HUES64 (cell line): ENCODE data around the gene CMIP.

ENCODE experiments used
- H3K27ac ChIP-seq: 2 replicates; pipeline ENCODE4 v1.7.0; 2013; ENCODE audit warnings: low read depth, low read length, inconsistent platforms
- H3K27me3 ChIP-seq: 2 replicates; pipeline ENCODE4 v1.6.1; 2013; ENCODE audit warnings: mild to moderate bottlenecking, low read length; ENCODE audit not compliant: insufficient read depth
- H3K36me3 ChIP-seq: 2 replicates; pipeline ENCODE4 v1.6.1; 2013; ENCODE audit warnings: mild to moderate bottlenecking, low read length; ENCODE audit not compliant: insufficient read depth
- H3K4me1 ChIP-seq: 2 replicates; pipeline ENCODE4 v1.6.1; 2013; ENCODE audit warnings: mild to moderate bottlenecking, low read length, moderate library complexity; ENCODE audit not compliant: insufficient read depth
- H3K4me3 ChIP-seq: 2 replicates; pipeline ENCODE4 v1.5.1; 2013; ENCODE audit warnings: mild to moderate bottlenecking, low read length, moderate library complexity
- H3K9ac ChIP-seq: 2 replicates; pipeline ENCODE4 v1.6.1; 2013; ENCODE audit warnings: mild to moderate bottlenecking, low read depth, low read length
- H3K9me3 ChIP-seq: 2 replicates; pipeline ENCODE4 v1.6.1; 2013; ENCODE audit warnings: low read depth, low read length; ENCODE audit not compliant: insufficient read depth
- WGBS: fragments of 150-250, 120-280 bp; methylation state at CpG from one replicate; pipeline ENCODE4 v1.1.7; 2013; ENCODE audit warnings: missing lambda C conversion rate; 5-methylcytosine and 5-hydroxymethylcytosine counted together

CMIP gene

GRCh38 chr16:81695321-81696165 lies 250.9 kb downstream of the CMIP start:
- Histone ChIP-seq H3K27ac (no peak overlapping the region), H3K36me3 (peaks cover 46% of the 10 kb centered on the region), H3K9ac (no peak overlapping the region), H3K27me3 (no peaks in the 10 kb centered on the region), H3K4me1 (0 out of 2 replicates have a peak, but pooled peaks cover 4% of the 10 kb centered on the region), H3K9me3 (no peaks in the 10 kb centered on the region), H3K4me3 (no peak overlapping the region)
- WGBS, result 87% methylated on average over 10 of the region's 10 CpGs

GRCh38 chr16:81696166-81696960 lies 251.8 kb downstream of the CMIP start:
- peaks cover 47% of the 10 kb centered on the region for H3K36me3 ChIP-seq
- H3K4me1 ChIP-seq, result 0 out of 2 replicates have a peak, but pooled peaks cover 4% of the 10 kb centered on the region
- no peaks in the 10 kb centered on the region for H3K27me3 ChIP-seq
- H3K9ac ChIP-seq, result no peak overlapping the region
- WGBS, result 94% methylated on average over 21 of the region's 22 CpGs
- no peak overlapping the region for H3K27ac ChIP-seq
- H3K4me3 ChIP-seq, result no peak overlapping the region
- no peaks in the 10 kb centered on the region for H3K9me3 ChIP-seq

- Histone ChIP-seq H3K27ac (no peak overlapping the region), H3K27me3 (no peaks in the 10 kb centered on the region), H3K9ac (no peak overlapping the region), H3K4me1 (0 out of 2 replicates have a peak, but pooled peaks cover 4% of the 10 kb centered on the region), H3K4me3 (no peak overlapping the region), H3K36me3 (peaks cover 49% of the 10 kb centered on the region), H3K9me3 (no peaks in the 10 kb centered on the region)
- 90% methylated on average over 16 of the region's 16 CpGs for WGBS
Measured at GRCh38 chr16:81696961-81697615, 252.5 kb downstream of the CMIP start.

- no peaks in the 10 kb centered on the region for H3K27me3 ChIP-seq
- no peaks in the 10 kb centered on the region for H3K9me3 ChIP-seq
- H3K36me3 ChIP-seq, result peaks cover 46% of the 10 kb centered on the region
- H3K9ac ChIP-seq, result no peak overlapping the region
- H3K27ac ChIP-seq, result no peak overlapping the region
- 94% methylated on average over 36 of the region's 36 CpGs for WGBS
- H3K4me1 ChIP-seq, result 0 out of 2 replicates have a peak, but pooled peaks cover 4% of the 10 kb centered on the region
- H3K4me3 ChIP-seq, result no peak overlapping the region
Measured at GRCh38 chr16:81697616-81698309, 253.2 kb downstream of the CMIP start.

- Histone ChIP-seq H3K27ac (no peak overlapping the region), H3K27me3 (no peaks in the 10 kb centered on the region), H3K9me3 (no peaks in the 10 kb centered on the region), H3K4me3 (no peak overlapping the region), H3K36me3 (peaks cover 44% of the 10 kb centered on the region), H3K9ac (no peak overlapping the region), H3K4me1 (0 out of 2 replicates have a peak, but pooled peaks cover 4% of the 10 kb centered on the region)
- 95% methylated on average over 8 of the region's 11 CpGs for WGBS
Measured at GRCh38 chr16:81698310-81698641, 253.7 kb downstream of the CMIP start.

GRCh38 chr16:81699596-81699995 lies 255.0 kb downstream of the CMIP start:
- Histone ChIP-seq H3K4me1 (0 out of 2 replicates have a peak, but pooled peaks cover 4% of the 10 kb centered on the region), H3K27ac (no peak overlapping the region), H3K4me3 (no peak overlapping the region), H3K9ac (no peak overlapping the region), H3K36me3 (peaks cover 34% of the 10 kb centered on the region), H3K27me3 (no peaks in the 10 kb centered on the region), H3K9me3 (no peaks in the 10 kb centered on the region)
- 92% methylated on average over 10 of the region's 10 CpGs for WGBS

- Histone ChIP-seq H3K9me3 (no peaks in the 10 kb centered on the region), H3K9ac (no peak overlapping the region), H3K36me3 (peaks cover 40% of the 10 kb centered on the region), H3K4me3 (no peak overlapping the region), H3K4me1 (0 out of 2 replicates have a peak, but pooled peaks cover 4% of the 10 kb centered on the region), H3K27ac (no peak overlapping the region), H3K27me3 (no peaks in the 10 kb centered on the region)
- 93% methylated on average over 20 of the region's 20 CpGs for WGBS
Measured at GRCh38 chr16:81700071-81700779, 255.6 kb downstream of the CMIP start.

GRCh38 chr16:81700780-81701165 lies 256.2 kb downstream of the CMIP start:
- Histone ChIP-seq H3K9me3 (no peaks in the 10 kb centered on the region), H3K36me3 (peaks cover 42% of the 10 kb centered on the region)
- WGBS, result 95% methylated on average over 4 of the region's 4 CpGs

GRCh38 chr16:81701296-81701970 lies 256.8 kb downstream of the CMIP start:
- no peaks in the 10 kb centered on the region for H3K4me1 ChIP-seq
- no peaks in the 10 kb centered on the region for H3K9me3 ChIP-seq
- peaks cover 48% of the 10 kb centered on the region for H3K36me3 ChIP-seq
- no peak overlapping the region for H3K27ac ChIP-seq
- H3K27me3 ChIP-seq, result no peaks in the 10 kb centered on the region
- H3K9ac ChIP-seq, result no peak overlapping the region
- H3K4me3 ChIP-seq, result no peak overlapping the region
- WGBS, result 91% methylated on average over 20 of the region's 20 CpGs

More at GRCh38 chr16:81700780-81701165, 256.2 kb downstream of the CMIP start:
- no peaks in the 10 kb centered on the region for H3K4me1 ChIP-seq
- H3K27ac ChIP-seq, result no peak overlapping the region
- no peaks in the 10 kb centered on the region for H3K27me3 ChIP-seq
- no peak overlapping the region for H3K4me3 ChIP-seq
- no peak overlapping the region for H3K9ac ChIP-seq

GRCh38 chr16:81702506-81702905 lies 257.9 kb downstream of the CMIP start:
- Histone ChIP-seq H3K9me3 (no peaks in the 10 kb centered on the region), H3K4me1 (no peaks in the 10 kb centered on the region), H3K9ac (no peak overlapping the region), H3K27me3 (no peaks in the 10 kb centered on the region), H3K27ac (no peak overlapping the region), H3K36me3 (peaks cover 53% of the 10 kb centered on the region), H3K4me3 (no peak overlapping the region)
- WGBS, result 96% methylated on average over 5 of the region's 5 CpGs
